ENCODE measurements around the gene PLAC1.

GRCh38 chrX:134693644-134694043 lies 35.4 kb upstream of the PLAC1 start:
- TF ChIP-seq CTCF (conservative IDR thresholded peaks at IDR 0.05; ENCODE audit: low read depth, low read length): no peak
- TF ChIP-seq SMC3 (IDR thresholded peaks at IDR 0.05; ENCODE audit: low read depth, low read length): no peak
- no peak for TF ChIP-seq RFX5 (IDR thresholded peaks at IDR 0.05; ENCODE audit: low read depth, low read length)
- no peak for TF ChIP-seq USF2 (IDR thresholded peaks at IDR 0.05; ENCODE audit: low read depth, low read length)
- no peak for TF ChIP-seq POLR2A (IDR thresholded peaks at IDR 0.05; ENCODE audit: low read depth, low read length)
- TF ChIP-seq MAFK (IDR thresholded peaks at IDR 0.05; ENCODE audit: low read depth, low read length): no peak

Data from IMR-90 (cell line).